ENCODE data around the gene EIF4H. TPM values are rescaled to one million over a fixed set of nuclear protein-coding genes. Genes with fewer than 3 reads are reported as not detected.
A peak's percentile ranks its signal among the peaks of the same experiment; 100 is the strongest.
"Not testable (repeated sequence)": the region's sequence is repeated elsewhere in the genome, so short reads cannot be mapped to it uniquely, and the experiment has no call there.

The EIF4H gene
- total RNA-seq = 538 and 793 TPM in 2 replicates

GRCh38 chr7:74173866-74174605 is at the start of gene EIF4H:
TSS of gene EIF4H (plus strand) at chr7:74174356. CDS start at chr7:74174384, 28 bp downstream.
- peak; percentile 79 for DNase-seq (ENCODE audit: low read depth, low spot score)

- no peak for DNase-seq (ENCODE audit: low read depth, low spot score)
Measured at GRCh38 chr7:74126220-74126880, 47.8 kb upstream of the EIF4H start.

- DNase-seq (ENCODE audit: low read depth, low spot score) = no peak
Measured at GRCh38 chr7:74129887-74130286, 44.3 kb upstream of the EIF4H start.

- no peak for DNase-seq (ENCODE audit: low read depth, low spot score)
Measured at GRCh38 chr7:74130518-74130917, 43.6 kb upstream of the EIF4H start.

- no peak for DNase-seq (ENCODE audit: low read depth, low spot score)
Measured at GRCh38 chr7:74134117-74134620, 40.0 kb upstream of the EIF4H start.

- no peak for DNase-seq (ENCODE audit: low read depth, low spot score)
Measured at GRCh38 chr7:74138334-74138867, 35.8 kb upstream of the EIF4H start.

- no peak for DNase-seq (ENCODE audit: low read depth, low spot score)
Measured at GRCh38 chr7:74138945-74139843, 35.0 kb upstream of the EIF4H start.

GRCh38 chr7:74141705-74142104 is 32.5 kb upstream of the EIF4H start:
- no peak for DNase-seq (ENCODE audit: low read depth, low spot score)

GRCh38 chr7:74143383-74143782 is 30.8 kb upstream of the EIF4H start:
- no peak for DNase-seq (ENCODE audit: low read depth, low spot score)

GRCh38 chr7:74148491-74148890 is 25.7 kb upstream of the EIF4H start:
- DNase-seq (ENCODE audit: low read depth, low spot score) = no peak

- DNase-seq (ENCODE audit: low read depth, low spot score) = no peak
Measured at GRCh38 chr7:74149071-74149470, 25.1 kb upstream of the EIF4H start.

- no peak for DNase-seq (ENCODE audit: low read depth, low spot score)
Measured at GRCh38 chr7:74149603-74150002, 24.6 kb upstream of the EIF4H start.

- DNase-seq (ENCODE audit: low read depth, low spot score) = no peak
Measured at GRCh38 chr7:74153736-74154135, 20.4 kb upstream of the EIF4H start.

GRCh38 chr7:74155810-74156395 is 18.3 kb upstream of the EIF4H start:
- no peak for DNase-seq (ENCODE audit: low read depth, low spot score)

GRCh38 chr7:74157605-74158004 is 16.6 kb upstream of the EIF4H start:
- DNase-seq (ENCODE audit: low read depth, low spot score) = no peak

- no peak for DNase-seq (ENCODE audit: low read depth, low spot score)
Measured at GRCh38 chr7:74164985-74165456, 9.1 kb upstream of the EIF4H start.

- DNase-seq (ENCODE audit: low read depth, low spot score) = no peak
Measured at GRCh38 chr7:74165867-74166593, 8.1 kb upstream of the EIF4H start.

- DNase-seq (ENCODE audit: low read depth, low spot score) = not testable (repeated sequence)
Measured at GRCh38 chr7:74167324-74167723, 6.8 kb upstream of the EIF4H start.

- DNase-seq (ENCODE audit: low read depth, low spot score) = no peak
Measured at GRCh38 chr7:74173074-74173473, 1.1 kb upstream of the EIF4H start.

- DNase-seq (ENCODE audit: low read depth, low spot score) = no peak
Measured at GRCh38 chr7:74173491-74173865, 678 bp upstream of the EIF4H start.

Measured in pulmonary artery endothelial cell (primary cell).